Measurements from ENCODE around the gene EEA1.

Gene EEA1

DNA sequence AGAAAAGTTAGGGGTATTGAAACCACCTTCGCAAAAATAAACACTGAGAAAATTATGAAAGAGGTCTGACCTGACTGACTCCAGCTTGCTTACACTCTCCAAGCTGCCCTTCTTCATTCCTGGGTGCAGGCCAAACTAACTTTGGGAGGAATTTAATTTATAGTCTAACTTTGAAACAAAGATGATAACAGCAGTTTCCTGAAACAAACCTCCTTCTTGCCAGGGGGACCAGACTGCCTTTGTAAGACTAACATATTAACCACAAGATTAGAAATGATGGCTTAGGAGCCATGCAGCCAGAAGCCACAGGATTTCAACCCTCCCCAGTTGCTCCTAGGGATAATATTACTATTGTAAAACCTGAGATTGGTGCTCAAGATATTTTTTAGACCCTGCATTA is 13.8 kb upstream of the EEA1 start:
- in situ Hi-C loops (cut with MboI; ENCODE audit: low pct_unique_long_range_greater_than_20kb, low sequenced_read_pairs) = no loop called here
- no peak for DNase-seq

- DNase-seq = no peak
- in situ Hi-C loops (cut with MboI; ENCODE audit: low pct_unique_long_range_greater_than_20kb, low sequenced_read_pairs) = no loop called here
These were observed 10.0 kb upstream of the EEA1 start for GRCh38 chr12:92939116-92939515.

DNA sequence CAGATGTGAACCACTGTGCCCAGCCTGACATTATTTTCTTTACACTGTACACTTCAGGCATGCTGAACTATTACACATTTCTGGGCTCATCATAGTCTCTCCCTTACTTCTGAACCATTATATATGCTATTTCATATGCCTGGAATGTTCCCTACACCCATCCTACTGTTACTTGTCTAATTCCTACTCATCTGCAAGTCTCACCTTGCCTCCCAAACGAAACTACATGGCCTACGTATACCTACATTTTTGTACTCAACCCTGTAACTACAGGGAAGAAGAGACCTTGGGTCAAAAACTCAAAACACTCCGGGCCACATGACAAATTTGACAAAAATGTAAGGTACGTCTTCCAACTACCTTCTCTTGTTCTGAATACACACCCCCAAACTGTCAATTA is 9.5 kb upstream of the EEA1 start:
- DNase-seq = no peak
- in situ Hi-C loops (cut with MboI; ENCODE audit: low pct_unique_long_range_greater_than_20kb, low sequenced_read_pairs) = no loop called here

DNA sequence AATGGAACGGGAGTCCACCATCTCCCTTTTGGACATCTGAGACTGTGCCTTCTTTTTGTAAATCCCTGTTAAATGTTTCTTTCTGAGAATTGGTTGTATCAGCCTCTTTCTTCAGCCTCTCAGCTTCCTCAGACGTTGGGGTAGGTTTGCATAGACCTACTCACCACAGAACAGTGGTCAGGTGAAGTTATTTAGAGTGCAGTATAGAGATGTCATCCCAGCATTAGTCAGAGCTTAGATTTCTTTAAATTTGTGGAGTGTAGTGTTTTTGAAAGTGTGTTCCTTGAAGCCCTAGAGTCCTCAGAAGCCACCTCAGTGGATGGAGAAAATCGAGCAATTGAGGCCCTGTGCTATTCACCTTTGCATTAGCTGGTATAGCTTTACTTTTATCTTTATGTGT is 8.9 kb upstream of the EEA1 start:
- DNase-seq = no peak
- in situ Hi-C loops (cut with MboI; ENCODE audit: low pct_unique_long_range_greater_than_20kb, low sequenced_read_pairs) = no loop called here

GRCh38 chr12:92933606-92934005 is 4.5 kb upstream of the EEA1 start:
- in situ Hi-C loops (cut with MboI; ENCODE audit: low pct_unique_long_range_greater_than_20kb, low sequenced_read_pairs) = no loop called here
- DNase-seq = no peak

DNA sequence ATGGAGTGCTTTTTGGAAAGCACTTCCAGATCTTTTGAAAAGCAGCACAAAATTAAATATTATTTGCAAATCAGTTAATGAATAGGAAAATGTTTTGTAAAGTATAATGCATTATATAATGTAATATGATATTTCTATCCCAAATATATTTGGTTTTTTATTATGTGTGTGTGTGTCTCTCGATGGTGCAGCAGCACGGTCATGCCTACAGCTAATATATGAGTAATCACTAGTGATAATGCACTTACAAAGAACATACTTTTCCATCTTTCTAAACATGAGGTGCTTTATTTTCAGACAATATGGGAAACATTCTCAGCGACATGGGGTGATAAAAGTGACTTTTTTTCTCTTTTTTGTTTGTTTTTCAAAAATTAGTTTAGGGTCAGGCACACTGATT is 1.3 kb upstream of the EEA1 start:
- DNase-seq = no peak
- in situ Hi-C loops (cut with MboI; ENCODE audit: low pct_unique_long_range_greater_than_20kb, low sequenced_read_pairs) = no loop called here

DNA sequence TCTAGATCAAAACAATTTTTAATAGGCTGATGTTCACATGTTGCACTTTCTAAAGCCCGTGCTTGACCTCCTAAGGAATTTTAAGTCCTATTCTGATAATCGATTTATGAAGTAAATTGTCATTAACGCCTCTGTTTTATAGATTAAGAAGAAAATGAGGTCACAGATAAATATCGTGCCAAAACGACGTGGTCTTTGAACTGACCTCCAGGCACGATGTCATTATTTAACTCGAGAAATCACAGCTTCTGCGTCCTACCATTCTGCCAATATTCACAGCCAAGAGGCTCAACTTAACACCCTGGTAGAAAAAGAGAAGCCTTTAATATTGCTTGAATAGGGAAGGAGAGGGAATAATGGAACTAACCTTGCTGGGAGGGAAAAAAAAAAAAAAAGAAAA is 888 bp upstream of the EEA1 start:
- in situ Hi-C loops (cut with MboI; ENCODE audit: low pct_unique_long_range_greater_than_20kb, low sequenced_read_pairs) = no loop called here
- no peak for DNase-seq

DNA sequence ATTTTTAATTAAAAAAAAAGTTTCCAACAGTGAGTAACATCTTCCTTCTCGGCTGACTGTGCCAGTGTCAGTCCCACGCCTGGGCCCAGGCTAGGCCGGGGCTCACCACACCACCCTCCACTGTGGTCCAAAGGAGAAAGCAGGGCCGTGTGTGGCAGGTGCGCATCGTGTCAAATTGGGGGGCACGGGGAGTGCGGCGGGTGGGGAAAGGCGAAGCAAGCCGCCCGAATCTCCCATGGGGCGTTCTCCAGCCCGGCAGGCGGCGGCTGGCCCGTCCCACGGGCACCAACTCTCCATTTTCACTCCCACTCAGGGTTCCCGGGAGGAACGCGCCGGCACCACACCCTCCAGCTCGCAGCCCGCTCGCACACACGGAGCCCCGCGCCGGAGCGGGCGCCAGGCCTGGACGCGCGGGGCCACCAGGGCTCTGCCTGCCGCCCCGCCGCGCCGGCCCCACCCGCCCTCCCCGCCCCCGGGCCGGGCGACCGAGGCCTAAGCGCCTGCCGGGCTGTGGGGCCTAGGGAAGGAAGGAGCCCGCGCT is 604 bp downstream of the EEA1 start:
- peak; percentile 37 for DNase-seq
- in situ Hi-C loops (cut with MboI; ENCODE audit: low pct_unique_long_range_greater_than_20kb, low sequenced_read_pairs) = no loop called here

DNA sequence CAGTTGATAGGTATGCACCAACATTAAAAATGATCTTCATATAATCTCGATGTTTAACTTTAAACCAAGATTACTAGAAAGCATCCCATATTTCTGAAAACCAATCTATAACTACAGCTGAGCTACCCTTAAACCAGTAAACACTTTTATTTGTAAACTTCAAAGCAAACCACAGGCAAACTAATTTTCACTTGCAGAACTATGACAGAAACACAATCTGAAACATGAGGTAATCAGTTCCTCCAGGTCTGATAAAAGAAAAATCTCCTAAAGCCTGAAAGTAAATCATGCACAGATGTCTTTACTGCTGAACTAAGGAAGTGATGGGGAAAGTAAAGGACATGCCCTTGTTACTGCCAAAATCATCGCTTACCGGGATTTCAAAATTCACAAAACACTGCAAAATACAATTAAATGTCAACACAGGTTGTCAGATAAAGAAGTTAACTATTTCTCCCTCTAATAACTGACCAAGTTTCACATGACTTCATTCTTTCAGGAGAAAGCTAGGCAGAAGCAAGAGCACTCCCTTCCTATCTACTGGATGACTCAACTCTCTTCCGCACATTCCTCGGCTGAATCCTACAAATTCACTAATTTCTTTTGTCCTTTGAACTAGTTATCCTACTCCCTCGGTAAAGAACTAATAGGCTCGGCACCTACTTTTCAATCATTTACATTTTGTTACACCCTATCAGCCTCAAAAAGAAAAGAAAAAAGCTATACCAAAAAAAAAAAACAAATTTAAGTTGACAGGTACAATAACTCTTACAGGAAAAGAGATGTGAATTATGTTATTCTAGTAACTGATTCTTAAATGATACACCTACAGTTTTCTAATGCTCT is 1.4 kb downstream of the EEA1 start:
- DNase-seq = peak; percentile 37
- in situ Hi-C loops (cut with MboI; ENCODE audit: low pct_unique_long_range_greater_than_20kb, low sequenced_read_pairs) = no loop called here

- DNase-seq = peak; percentile 49
- in situ Hi-C loops (cut with MboI; ENCODE audit: low pct_unique_long_range_greater_than_20kb, low sequenced_read_pairs) = no loop called here
These were observed 2.0 kb downstream of the EEA1 start for GRCh38 chr12:92927055-92927435.

DNA sequence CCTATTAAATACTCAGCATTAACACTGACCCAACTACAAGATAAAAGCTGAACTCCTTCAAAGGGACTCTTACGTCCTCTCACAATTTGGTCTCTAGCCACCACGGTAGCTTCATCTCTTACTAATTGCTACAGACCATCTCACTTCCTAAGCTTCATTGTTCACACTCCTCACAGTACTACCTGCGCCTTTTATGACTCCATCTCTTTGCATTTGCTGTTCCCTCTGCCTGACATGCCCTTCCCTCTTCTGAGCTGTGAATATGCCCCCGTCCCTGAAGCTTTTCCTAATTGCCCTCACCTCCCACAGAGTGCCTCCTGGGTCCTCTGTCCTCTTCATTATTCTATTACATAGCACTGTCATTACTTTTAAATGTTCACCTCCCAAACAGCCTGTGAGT is 2.5 kb downstream of the EEA1 start:
- DNase-seq = no peak
- in situ Hi-C loops (cut with MboI; ENCODE audit: low pct_unique_long_range_greater_than_20kb, low sequenced_read_pairs) = no loop called here

GRCh38 chr12:92921877-92922276 is 7.2 kb downstream of the EEA1 start:
- in situ Hi-C loops (cut with MboI; ENCODE audit: low pct_unique_long_range_greater_than_20kb, low sequenced_read_pairs) = no loop called here
- DNase-seq = no peak

DNA sequence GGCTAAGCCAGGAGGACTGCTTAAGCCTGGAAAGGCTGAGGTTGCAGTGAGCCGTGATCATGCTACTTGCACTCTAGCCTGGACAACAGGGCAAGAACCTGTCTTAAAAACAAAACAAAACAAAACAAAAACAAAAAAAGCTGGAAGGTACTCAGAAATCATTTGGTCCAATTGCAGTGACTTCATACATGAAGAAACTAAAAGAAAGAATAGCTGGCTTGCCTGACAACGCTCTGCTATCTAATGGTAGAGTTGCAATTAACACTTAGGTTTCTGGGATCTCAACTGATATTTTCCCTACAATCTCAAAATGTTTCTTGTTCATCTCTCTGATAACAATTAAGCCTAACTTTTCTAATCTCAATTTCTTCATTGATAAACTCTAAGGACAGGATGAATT is 13.7 kb downstream of the EEA1 start:
- in situ Hi-C loops (cut with MboI; ENCODE audit: low pct_unique_long_range_greater_than_20kb, low sequenced_read_pairs) = no loop called here
- DNase-seq = no peak

- in situ Hi-C loops (cut with MboI; ENCODE audit: low pct_unique_long_range_greater_than_20kb, low sequenced_read_pairs) = no loop called here
These were observed 14.9 kb downstream of the EEA1 start for GRCh38 chr12:92914170-92914569.

DNA sequence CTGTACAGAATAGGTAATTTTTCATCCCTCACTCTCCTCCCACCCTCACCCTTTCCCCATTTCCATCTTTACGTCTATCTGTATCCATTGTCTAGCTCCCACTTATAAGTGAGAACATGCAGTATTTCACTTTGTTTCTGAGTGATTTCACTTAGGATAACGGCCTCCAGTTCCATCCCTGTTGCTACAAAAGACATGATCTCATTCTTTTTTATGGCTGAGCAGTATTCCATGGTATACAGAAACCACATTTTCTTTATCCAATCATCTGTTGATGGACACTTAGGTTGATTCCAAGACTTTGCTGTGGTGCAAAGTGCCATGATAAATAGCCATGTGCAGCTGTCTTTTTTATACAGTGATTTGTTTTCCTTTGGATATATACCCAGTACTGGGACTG is 16.4 kb downstream of the EEA1 start:
- in situ Hi-C loops (cut with MboI; ENCODE audit: low pct_unique_long_range_greater_than_20kb, low sequenced_read_pairs) = no loop called here

More at GRCh38 chr12:92914170-92914569, 14.9 kb downstream of the EEA1 start:
- DNase-seq = no peak

DNA sequence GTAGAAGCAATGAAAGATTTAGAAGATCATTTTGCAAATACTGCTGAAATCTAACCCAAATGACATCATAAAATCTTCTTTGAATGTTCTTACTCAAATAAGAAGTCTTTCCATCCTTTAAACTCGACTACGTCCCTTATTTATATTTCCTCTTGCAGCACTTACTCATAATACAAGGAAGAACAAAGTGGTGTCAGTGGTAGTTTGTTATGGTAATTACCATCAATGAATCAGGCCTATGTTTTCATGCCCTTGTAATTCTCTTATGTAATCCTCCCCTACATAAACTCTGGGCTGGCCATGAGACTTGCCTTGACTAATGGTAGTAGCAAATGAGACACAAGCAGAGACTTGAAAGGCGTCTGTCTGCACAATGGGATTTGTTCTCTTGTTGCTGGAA is 17.0 kb downstream of the EEA1 start:
- DNase-seq = peak; percentile 47

More for the DNA sequence above, 16.4 kb downstream of the EEA1 start:
- DNase-seq = no peak

GRCh38 chr12:92911339-92911738 is 17.8 kb downstream of the EEA1 start:
- no peak for DNase-seq
- in situ Hi-C loops (cut with MboI; ENCODE audit: low pct_unique_long_range_greater_than_20kb, low sequenced_read_pairs) = no loop called here

More for the DNA sequence above, 17.0 kb downstream of the EEA1 start:
- in situ Hi-C loops (cut with MboI; ENCODE audit: low pct_unique_long_range_greater_than_20kb, low sequenced_read_pairs) = no loop called here

DNA sequence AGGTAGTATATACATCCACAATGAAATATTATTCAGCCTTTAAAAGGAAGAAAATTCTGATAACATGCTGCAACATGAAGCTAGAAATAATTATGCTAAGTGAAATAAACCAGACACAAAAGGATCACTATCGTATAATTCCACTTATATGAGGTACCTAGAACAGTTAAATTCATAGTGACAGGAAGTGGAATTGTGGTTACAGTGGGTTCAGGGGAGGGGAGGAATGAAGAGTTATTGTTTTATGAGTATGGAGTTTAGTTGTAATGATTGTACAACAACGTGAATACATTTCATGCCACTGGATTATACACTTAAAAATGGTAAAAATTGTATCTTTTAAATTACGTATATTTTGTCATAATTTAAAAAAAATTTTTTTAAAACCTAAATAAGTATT is 21.0 kb downstream of the EEA1 start:
- in situ Hi-C loops (cut with MboI; ENCODE audit: low pct_unique_long_range_greater_than_20kb, low sequenced_read_pairs) = no loop called here
- DNase-seq = peak; percentile 56

DNA sequence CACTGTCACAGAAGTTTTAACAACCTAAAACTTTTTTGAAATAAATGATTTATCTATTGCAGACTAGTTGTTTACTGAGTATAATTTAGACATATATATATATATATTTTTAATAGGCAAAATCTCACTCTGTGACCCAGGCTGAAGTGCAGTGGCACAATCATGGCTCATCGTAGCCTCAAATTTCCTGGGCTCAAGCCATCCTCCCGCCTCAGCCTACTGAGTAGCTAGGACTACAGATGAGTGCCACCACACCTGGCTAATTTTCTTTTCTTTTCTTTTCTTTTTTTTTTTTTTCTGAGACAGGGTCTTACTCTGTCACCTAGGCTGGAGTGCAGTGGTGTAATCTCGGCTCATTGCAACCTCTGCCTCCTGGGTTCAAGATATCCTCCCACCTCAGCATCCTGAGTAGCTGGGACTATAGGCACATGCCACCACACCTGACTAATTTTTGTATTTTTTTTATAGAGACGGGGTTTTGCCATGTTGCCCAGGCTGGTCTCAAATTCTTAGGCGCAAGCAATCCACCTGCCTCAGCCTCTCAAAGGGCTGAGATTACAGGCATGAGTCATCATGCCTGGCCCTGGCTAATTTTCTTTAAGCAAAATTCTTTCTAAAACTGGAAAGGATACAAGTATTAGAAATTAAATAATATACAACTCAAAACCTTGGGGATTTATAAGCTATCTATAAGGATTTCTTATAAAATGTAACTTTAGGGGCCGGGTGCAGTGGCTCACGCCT is 23.1 kb downstream of the EEA1 start:
- DNase-seq = no peak
- in situ Hi-C loops (cut with MboI; ENCODE audit: low pct_unique_long_range_greater_than_20kb, low sequenced_read_pairs) = no loop called here

DNA sequence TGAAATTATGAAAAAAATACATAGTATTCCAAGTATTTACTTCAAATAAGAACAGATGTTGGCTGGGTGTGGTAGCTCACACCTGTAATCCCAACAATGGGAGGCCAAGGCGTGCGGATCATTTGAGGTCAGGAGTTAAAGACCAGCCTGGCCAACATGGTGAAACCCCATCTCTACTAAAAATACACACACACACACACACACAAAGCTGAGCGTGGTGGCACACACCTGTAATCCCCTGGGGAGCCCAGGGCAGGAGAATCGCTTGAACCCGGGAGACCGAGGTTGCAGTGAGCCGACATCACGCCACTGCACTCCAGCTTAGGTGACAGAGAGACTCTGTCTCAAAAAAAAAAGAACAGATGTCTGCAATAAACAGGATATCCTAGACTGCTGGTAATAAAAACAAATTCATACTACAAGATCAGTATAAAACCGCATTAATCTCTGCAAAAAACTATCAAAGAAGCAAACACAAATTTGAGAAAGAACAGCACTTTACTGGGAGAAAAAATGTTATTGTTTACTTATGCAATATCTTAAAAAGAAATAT is 23.8 kb downstream of the EEA1 start:
- in situ Hi-C loops (cut with MboI; ENCODE audit: low pct_unique_long_range_greater_than_20kb, low sequenced_read_pairs) = no loop called here
- DNase-seq = no peak
